Activated T-helper 1 cell treated with anti-CD3 and anti-CD28 coated beads, Interleukin-2, amount 50 U/mL, for 16 hours (primary cell): ENCODE results near the gene TCF19.

Experiments
- DNase-seq, 2 donors: peaks; one replicate each; pipeline ENCODE4 v3.0.0-alpha.2; 2020; ENCODE audit warnings: low read depth in 1 of 2, low spot score in 1 of 2

TCF19 gene

DNA sequence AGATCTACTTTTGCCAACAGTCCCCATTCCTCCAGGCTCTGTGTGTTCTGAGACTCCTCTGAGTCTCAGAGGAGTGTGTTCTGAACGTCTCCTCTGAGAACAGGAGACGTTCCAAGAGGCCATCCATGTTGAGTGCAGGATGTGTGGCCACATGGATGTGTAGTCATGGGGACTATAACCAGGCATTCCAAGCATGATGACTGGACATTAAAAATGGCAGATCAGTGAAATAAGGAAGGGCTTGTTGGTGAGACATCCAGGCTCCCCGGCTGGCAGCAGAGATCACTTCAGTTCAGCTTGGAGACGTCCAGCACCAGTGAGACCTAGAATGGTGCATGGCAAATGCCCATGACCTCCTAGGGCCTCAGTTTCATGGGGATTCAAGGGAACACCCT, 46.4 kb downstream of the TCF19 start:
- DNase-seq, result no peak

- no peak for DNase-seq
These were observed 47.2 kb downstream of the TCF19 start for GRCh38 chr6:31205638-31206037.

- no peak for DNase-seq
These were observed 50.1 kb downstream of the TCF19 start for GRCh38 chr6:31208506-31208905.

- no peak for DNase-seq
These were observed 50.7 kb downstream of the TCF19 start for GRCh38 chr6:31209137-31209536.

DNA sequence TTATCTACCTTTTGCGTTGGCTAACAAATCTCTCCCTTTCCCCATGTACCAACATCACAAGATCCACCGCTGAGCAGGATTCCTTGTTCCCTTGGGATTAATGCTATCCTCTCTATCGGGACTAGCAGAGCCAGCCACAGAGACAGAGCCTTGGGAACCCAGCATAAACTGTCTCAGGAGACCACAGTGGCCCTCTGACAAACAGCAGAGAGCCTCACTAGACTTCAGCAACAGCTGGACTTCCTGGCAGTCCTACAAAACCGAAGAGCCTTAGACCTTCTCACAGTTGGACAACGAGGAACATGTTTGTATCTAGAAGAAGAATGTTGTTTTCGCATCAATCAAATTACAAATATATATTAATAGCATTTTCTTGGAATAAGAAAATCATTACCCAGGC, 51.7 kb downstream of the TCF19 start:
- no peak for DNase-seq

DNA sequence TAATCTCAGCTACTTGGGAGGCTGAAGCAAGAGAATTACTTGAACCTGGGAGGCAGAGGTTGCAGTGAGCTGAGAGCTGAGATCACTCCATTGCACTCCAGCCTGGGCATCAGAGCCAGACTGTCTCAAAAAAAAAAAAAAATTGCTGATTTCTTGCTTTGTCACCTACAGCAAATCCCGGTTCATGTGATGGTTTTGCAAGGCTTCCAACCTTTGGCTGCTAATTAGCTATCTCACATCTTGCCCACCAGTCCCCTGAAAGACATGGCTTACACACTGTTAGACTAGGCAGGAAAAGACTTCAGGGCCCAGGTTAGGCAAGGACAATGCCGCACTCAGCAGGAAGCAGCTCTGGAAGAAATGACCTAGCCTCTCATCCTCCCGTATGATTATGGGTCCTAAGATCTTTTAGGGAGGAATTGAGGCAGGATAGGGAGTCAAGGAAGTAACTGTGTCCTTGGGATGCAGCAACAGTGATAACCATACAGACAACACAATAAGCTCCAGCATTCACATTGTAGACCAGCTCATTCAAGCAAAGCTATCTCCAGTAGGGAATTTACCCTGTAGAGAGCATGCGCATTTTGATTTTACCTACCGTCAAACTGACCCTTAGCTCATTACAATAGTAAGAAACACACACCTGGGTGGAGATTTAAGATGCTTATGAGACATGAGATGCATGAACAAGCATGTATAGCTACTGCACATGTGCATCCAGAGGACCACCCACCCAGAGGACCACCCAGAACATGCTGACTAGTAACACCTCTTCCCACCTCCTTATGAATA, 52.5 kb downstream of the TCF19 start:
- DNase-seq, result no peak
